Ammon's horn (tissue), 1 donor: ENCODE results near the gene ARAP1.

Experiments used
- DNase-seq: peaks from one replicate; pipeline ENCODE4 v3.0.0-alpha.2; 2016; ENCODE audit warnings: low spot score

ARAP1 gene

GRCh38 chr11:72635933-72636332 lies 116.3 kb downstream of the ARAP1 start:
- DNase-seq = no peak

GRCh38 chr11:72635309-72635915 lies 116.8 kb downstream of the ARAP1 start:
- no peak for DNase-seq
